A204.1 (cell line): ENCODE results near the gene ZFP3.
"Not testable (repeated sequence)": the region's sequence is repeated elsewhere in the genome, so short reads cannot be mapped to it uniquely, and the experiment has no call there.

Experiments used
- FAIRE-seq: peaks from 2 replicates; lab custom pipeline; 2012; peaks lifted over from hg19 to GRCh38; lab: Jason Lieb, UNC

The ZFP3 gene

DNA sequence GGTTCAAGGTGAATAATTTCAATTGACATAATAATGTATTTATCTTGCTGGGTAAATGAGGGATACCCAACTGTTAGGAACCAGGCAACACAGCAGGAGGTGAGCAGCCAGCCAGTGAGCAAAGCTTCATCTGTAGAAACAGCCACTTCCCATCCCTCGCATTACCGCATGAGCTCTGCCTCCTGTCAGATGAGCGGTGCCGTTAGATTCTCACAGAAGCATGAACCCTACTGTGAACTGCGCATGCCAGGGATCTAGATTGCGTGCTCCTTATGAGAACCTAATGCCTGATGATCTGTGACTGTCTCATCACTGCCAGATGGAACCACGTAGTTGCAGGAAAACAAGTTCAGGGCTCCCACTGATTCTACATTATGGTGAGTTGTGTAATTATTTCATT is 46.6 kb downstream of the ZFP3 start:
- FAIRE-seq: not testable (repeated sequence)

DNA sequence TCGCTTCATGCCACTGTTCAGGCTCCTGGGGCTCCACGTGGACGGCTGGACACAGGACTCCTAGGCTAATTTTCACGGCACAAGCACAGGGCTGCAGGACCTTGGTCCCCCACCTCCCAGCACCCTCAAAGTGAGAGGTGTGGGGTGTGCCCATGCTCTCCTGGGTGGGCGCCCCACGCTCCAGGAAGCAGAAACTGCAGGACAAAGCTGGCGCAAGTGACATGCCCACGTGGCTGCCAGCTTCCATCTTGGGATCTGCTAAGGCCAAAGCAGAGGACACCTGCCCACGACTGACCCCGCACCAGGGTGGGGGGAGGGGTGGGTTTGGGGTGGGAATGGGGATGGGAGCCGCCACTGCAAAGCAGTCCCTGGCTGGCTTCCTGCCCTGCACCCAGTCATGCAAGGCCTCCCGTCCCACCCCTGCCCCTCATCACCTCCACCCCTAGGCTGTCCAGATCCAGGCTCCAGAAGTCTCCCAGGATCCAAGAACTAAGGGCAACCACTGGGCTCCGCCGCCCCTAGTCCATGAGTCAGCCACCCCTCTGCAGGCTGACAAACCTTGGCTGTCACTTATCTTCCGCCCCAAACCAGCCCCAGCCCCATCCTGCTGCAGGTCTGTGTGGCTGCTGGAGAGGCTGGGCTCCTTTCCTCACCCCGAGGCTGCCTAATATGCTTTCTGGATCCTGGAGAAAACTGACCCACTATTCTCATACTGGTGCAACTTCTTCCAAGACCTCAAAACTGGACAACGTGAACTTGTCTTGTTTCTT is 48.6 kb downstream of the ZFP3 start:
- FAIRE-seq: no peak

DNA sequence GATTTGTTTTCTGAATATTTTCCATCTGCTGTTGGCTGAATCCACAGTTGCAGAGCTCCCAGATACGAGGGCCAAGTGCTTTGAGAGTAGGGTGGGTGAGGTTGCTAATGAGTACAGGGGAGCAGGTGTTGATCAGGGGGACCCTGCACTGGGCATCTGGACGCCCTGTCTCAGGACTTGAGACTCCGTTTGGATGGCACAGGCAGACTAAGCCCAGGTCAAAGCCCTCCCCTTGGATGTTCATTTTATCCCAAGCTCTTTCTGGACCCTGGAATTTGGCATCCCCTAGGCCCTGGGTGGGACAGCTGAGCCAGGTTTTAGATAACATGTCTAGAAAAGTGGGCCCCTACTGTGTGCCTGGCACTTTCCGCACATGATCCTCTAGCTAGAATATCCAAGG is 49.6 kb downstream of the ZFP3 start:
- no peak for FAIRE-seq

DNA sequence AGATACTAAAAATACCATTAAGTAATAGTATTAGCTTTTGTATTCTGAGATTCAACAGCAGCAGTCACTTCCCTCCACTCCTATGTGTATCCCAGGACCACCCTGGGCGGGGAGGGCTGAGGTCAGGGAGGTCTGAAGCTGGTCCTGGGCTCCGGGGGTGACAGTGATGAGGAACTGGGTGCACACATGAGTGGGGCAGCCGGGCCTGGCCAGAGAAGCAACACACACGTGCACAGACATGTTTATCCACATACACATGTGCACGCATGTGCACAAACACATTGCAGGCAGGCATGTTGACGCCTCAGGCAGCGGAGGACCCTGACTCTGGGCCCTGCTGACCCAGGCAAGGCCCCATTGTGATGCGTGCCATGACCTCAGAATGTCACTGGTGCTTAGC is 50.1 kb downstream of the ZFP3 start:
- not testable (repeated sequence) for FAIRE-seq

DNA sequence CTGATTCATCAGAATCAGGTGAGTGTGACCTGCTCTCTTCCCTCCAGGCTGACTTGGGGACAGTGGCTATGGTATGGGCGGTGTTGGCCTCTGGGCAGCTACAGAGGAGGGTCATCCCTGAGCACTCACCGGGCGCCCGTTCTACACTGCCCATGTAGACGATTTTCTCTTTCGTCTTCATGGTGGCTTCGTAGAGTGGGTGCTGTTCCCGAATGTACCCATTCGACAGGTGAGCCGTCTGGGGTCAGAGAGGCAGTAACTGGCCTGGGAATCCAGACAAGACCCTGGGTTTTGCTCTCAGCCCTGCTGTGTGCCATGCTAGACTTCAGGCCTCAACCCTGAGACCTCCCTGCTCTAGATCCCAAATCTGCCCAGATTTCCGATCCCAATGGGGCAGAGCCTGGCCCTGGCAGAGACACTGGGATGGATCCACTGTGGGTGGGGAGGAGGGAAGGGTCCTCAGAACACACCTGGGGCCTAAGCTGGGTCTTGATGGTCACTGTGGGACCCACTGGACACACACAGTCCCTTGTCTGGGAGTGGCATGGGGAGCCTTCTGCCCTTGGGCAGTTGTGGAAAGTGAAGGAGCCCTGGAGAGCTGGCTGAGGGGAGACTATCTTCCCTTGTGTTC is 50.8 kb downstream of the ZFP3 start:
- FAIRE-seq: no peak

DNA sequence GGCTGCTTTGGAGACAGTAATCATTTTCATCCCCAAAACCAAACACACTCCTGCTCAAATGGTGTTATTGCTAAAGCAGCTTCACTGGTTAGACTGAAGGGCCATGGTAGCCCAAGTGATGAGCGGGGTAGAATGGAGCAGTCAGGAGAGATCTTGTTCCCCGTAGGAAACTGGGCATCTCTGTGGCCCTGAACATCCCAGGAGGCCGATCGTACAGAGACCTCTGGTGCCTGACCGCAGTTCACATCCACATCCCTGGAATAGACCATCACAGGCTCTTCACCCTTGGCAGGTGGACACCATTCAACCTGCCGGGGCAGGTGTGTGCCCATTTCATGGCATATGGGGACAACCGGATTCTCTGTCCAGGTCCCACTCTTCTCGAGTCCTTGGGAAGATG is 51.5 kb downstream of the ZFP3 start:
- not testable (repeated sequence) for FAIRE-seq

DNA sequence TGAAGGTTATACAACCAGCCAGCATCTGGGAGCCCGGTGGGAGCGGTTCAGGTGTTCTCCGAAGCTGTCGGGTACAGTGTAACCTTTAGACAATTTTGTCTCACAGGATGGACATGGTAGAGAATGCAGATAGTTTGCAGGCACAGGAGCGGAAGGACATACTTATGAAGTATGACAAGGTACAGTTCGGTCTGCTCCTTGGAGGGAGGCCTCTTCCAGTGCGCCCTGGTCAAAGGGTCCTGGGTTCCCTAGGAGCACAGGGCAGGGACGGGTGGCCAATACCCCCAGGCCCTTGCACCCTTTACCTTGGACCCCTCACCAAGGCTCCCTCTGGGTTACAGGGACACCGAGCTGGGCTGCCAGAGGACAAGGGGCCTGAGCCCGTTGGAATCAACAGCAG is 52.0 kb downstream of the ZFP3 start:
- FAIRE-seq: not testable (repeated sequence)

DNA sequence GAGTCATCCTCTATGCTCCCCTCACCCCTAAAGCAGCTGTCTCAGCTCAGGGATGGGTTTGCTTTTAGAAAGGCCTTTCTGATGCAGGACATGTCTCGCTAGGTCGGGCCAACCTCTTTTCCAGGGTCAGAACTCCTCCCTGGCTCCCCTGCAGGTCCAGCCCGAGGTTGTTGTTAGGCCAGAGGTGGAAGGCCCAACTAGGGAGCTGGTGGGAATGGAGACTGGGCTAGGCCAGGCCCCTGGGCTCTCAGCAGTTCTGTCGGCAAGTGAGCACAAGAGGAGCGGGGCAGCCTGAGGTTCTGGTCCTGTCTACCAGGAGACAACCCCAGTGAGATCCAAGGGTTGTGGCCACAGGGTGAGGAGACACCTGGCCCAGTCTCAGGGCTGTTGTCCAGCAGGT is 52.4 kb downstream of the ZFP3 start:
- not testable (repeated sequence) for FAIRE-seq

DNA sequence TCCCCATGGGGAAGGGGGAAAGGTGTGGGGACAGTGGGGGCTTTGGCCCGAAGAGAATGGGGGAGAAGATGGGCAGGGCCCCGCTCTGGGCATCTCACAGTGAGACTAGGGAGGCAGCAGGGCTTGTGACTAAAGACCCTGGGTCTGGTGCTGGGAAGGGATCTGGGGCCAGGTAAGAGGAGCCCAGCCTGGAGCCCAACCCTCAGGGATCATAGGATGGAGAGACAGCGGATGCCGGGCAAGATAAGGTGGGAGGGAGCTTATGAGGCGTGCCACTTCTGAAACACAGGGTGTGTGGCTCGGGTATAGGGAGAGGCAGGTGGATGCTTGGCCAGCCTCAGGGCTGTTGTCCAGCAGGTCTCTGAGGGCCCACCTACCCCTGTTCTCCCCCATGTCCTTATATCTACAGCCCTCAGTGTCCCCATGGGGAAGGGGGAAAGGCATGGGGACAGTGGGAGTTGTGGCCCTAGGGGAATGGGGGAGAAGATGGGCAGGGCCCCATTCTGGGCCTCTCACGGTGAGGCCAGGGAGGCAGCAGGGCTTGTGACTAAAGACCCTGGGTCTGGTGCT is 53.0 kb downstream of the ZFP3 start:
- no peak for FAIRE-seq

DNA sequence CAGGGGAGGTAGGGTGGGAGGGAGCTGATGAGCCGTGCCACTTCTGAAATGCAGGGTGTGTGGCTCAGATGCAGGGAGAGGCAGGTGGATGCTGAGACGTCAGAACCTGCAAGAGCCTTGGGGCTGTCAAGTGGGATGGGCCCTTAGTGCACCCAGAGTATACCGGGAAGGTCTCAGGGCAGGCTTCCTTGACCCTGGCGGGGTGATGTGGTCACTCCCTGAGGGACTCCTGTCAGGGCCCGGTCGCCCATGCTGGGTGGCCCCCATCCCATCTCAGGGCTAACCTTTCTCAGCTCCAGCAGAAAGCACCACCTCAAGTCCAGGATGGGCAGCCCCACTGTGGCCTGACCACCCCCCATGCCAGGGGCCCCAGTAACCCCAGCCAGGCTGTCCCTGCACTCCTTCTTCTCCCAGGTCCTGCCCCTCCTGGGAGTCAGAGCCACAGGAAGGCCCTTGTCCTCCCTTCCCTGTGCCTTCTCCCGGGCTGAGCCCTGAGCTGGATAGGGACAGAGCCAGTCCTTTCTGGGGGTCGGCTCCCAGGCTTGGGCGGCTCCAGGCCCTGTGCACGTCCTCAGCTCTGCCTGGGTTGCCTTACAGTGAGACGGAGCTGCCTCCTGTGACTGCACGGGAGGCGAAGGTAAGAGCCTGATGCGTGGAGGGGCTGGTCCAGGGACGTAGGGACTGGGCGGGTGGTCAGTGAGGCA is 53.7 kb downstream of the ZFP3 start:
- FAIRE-seq: not testable (repeated sequence)

DNA sequence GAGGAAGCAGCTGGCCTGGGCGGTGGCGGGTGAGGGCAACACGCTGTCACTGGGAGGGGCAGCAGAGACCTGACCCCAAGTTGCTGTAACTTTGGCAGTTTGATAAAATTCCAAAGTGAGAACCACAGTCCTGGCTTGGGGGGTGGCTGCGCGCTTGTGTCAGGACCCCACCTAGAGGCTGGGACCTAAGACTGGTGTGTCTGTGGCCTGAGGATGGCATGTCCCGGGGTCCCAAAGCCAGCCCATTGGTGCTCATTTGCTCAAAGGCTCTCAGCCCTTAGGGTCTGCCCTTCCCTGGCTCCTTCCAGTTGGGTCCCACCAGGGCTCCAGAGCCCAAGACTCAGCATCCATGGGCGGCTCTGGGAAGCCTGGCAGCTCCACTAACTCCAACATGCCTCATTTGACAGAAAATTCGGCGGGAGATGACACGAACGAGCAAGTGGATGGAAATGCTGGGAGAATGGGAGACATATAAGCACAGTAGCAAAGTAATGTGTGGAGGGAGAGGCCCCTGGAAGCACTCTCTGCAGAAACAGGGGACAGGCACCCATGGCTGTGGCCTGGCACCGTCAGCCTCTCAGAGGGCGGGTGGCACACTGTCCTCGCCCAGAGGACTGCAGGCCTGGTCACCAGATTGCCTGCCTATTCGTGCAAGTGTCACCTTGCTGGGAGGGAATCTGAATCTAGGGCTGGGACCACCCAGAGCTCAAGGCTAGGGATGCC is 54.4 kb downstream of the ZFP3 start:
- not testable (repeated sequence) for FAIRE-seq

DNA sequence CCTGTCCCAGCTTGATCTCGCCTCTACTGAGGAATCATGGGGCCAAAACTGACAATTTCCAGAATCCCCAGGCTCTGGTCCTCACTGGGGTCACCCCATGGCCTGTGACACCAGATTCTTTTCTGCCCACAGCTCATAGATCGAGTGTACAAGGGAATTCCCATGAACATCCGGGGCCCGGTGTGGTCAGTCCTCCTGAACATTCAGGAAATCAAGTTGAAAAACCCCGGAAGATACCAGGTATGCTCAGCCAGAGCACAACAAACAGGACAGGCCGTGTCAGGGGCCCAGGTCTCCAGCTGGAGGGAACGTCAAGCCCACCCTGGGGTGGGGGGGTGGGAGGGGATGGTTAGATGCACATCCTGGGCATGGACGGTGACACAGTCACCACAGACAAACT is 55.0 kb downstream of the ZFP3 start:
- no peak for FAIRE-seq

DNA sequence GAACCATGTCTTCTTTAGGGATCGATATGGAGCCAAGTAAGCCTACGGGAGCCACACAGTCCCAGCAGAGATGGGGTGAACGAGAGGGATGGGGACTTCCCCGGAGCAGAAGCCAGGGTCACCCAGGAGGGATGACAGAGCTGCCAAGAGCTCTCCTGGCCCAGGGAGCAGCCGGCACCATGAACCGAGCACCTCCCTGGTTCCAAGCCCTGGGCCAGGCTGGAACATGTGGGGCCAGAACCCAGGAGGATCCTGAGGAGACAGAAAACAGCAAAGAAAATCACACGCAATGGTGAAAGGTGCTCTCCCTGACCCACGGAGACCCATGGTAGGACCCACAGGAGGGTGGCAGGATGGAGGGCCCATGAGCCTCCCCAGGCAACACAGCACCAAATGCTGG is 55.7 kb downstream of the ZFP3 start:
- FAIRE-seq: not testable (repeated sequence)

DNA sequence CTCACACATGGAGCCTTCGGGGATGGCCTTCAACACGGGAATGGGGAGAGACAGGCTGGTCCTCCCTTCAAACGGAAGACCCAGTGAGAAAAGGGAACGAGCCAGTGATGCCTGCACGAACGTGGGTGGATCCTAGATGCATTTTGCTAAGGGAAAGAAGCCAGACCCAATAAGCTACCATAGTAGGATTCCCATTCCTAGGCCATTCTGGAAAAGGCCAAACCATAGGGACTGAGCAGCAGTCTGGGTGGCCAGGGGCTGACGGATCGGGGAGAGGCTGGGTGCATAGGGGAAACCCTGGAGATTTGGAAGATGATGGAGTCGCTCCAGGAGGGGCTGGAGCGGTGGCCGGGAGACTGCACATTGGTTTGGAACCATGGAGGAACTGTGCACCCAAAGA is 56.3 kb downstream of the ZFP3 start:
- FAIRE-seq: not testable (repeated sequence)

DNA sequence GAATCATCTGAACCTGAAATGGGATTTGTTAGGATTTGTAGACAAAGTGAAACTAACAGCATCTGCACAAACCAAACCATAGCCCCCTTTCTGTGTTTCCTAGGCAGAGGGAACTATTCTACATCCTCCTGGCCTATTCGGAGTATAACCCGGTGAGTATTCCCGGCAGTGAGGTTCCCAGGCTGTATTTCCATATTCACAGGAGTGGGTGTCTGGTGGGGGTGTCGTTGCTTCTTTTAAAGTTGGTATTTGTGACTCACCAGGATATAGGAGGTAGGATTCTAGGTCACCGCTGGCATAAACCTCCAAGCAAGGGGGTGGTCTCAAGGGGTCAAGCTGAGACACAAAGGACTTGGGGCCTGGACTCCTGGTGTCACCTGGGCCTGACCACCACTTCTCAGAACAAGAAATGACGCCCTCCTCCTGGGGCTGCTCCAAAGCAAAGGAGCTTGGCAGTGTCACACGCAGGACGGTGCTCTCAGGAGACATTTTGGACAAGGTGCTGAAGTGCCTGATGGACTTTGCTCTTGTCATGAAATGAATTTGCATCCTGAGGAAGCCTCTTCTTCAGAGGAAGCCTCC is 57.0 kb downstream of the ZFP3 start:
- not testable (repeated sequence) for FAIRE-seq

DNA sequence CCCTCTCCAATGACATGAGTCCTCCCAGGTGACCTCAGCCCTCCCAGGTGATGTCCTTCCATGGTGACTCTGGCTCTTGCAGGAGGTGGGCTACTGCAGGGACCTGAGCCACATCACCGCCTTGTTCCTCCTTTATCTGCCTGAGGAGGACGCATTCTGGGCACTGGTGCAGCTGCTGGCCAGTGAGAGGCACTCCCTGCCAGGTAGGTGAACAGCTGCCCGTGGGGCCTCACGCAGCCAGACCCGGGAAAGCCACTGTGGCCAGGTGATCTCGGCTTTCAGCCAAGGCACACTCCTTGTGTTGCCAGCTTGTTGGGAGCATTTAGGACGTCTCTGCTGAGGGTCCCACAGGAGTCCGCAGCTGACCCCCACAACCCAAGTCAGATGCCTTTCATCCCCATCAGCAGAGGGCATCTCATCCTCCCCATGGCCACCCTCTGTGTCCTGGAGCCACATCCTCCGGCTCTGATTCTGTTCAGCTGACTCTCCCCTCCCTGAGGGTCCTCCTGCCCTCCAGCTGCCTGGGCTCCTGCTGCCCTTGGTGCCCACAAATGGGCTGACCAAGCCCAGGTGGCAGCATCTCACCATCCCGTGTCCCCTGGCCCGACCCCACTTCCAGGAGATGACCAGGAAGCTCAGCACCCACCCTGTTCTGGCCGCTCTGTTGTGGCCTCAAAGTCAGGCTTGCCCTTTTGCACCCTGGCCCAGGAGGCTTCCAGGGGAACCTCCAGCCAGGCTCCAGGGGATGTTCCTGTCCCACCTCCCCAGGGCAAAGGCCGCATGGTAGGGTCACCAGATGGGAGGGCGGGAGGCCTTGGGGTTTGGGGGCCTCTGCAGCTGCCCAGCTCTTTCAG is 57.7 kb downstream of the ZFP3 start:
- no peak for FAIRE-seq

DNA sequence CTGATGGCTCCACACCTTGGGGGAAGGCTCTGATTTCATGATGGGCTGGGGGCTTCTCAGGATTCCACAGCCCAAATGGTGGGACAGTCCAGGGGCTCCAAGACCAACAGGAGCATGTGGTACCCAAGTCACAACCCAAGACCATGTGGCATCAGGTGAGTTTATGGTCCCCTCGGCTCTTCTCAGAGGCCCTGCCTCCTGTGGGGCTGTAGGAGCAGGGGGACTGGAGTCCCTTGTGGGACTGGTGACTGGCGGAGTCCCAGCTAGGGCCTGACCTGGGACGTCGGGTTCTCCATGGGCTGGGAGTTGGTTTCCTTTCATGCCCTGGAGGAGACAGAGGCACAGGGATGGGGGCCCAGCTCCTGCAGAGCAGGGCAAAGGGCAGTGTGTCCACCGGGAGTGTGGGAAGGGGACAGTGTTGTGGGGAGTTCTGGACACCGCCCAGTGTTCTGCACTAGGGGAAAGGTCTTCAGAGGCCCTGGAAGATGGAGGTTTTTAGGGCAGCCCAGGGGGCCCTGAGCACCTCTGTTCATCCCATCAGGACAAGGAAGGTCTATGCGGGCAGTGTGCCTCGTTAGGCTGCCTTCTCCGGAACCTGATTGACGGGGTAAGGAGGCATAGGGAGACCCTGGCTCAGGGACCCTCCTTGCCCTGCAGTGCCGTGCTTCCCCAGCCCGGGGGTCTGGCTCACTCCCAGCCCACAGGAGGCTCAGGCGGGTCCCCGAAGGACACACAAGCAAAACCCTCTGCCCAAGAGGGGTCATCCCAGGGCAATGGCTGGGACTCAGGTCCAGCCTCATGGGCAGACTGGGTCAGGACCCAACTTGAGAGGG is 58.5 kb downstream of the ZFP3 start:
- not testable (repeated sequence) for FAIRE-seq

DNA sequence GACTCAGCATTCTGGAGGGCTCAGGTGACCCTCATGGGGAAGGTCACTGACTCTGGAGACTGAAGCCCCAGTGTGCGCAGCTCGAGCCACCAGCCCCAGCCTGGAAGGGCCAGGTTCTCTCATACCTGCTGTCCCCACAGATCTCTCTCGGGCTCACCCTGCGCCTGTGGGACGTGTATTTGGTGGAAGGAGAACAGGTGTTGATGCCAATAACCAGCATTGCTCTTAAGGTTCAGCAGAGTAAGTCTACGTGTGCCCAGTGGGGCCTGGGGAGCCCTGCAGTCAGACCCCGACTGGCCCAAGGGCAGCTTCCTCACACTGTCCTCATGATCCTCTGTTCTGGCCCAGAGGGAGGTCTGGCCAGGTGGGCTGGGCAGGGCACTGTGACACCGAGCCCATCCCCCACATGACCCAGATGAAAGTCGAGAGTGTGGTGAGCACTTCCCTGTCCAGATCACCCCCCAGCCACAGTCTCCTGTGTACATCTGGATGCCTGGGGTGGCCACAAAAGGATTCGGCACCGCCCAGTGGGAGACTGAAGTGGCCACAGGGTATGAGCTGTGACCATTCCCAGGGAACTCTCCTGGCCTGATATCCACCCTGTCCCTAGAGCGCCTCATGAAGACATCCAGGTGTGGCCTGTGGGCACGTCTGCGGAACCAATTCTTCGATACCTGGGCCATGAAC is 59.4 kb downstream of the ZFP3 start:
- FAIRE-seq: not testable (repeated sequence)

DNA sequence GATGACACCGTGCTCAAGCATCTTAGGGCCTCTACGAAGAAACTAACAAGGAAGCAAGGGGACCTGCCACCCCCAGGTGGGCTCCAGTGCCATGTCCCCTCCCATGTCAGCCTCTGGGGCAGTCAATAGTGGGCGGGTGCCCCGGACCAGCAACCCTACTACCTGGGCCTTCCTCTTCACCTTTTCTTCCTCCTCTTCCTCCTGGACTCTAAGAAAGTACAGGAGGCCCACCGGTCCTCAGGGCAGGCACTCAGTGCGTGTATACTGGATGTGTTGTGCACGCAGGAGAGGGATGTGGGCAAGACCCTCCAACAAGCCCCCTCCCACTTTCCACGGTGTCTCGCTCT is 59.9 kb downstream of the ZFP3 start:
- FAIRE-seq: not testable (repeated sequence)
